Mesodermal cell (in vitro differentiated cells): ENCODE results near the gene TMEM263.
"Not testable (repeated sequence)": the region's sequence is repeated elsewhere in the genome, so short reads cannot be mapped to it uniquely, and the experiment has no call there.

Source experiments
- H3K27ac ChIP-seq: 2 replicates; pipeline ENCODE4 v1.7.0; 2013; ENCODE audit warnings: mild to moderate bottlenecking, low read depth, low read length, moderate library complexity; ENCODE audit not compliant: severe bottlenecking
- H3K36me3 ChIP-seq: 2 replicates; pipeline ENCODE4 v1.7.1; 2013; ENCODE audit warnings: mild to moderate bottlenecking, low read length, moderate library complexity; ENCODE audit not compliant: control insufficient read depth, insufficient read depth
- H3K4me1 ChIP-seq: one replicate; pipeline ENCODE4 v1.7.1; 2013; ENCODE audit warnings: mild to moderate bottlenecking, low read length; ENCODE audit not compliant: insufficient read depth, control insufficient read depth, poor library complexity, severe bottlenecking
- H3K4me3 ChIP-seq: 2 replicates; pipeline ENCODE4 v1.7.0; 2013; ENCODE audit warnings: low read length, control low read depth, mild to moderate bottlenecking; ENCODE audit not compliant: insufficient read depth, poor library complexity, severe bottlenecking; ENCODE audit errors: extremely low read depth
- H3K9me3 ChIP-seq: 2 replicates; pipeline ENCODE4 v1.7.1; 2013; ENCODE audit warnings: mild to moderate bottlenecking, low read length, moderate library complexity; ENCODE audit not compliant: control insufficient read depth
- WGBS, 2 experiments: methylation state at CpG; one replicate each; pipeline ENCODE4 v1.1.5; 2013; ENCODE audit warnings: missing lambda C conversion rate in 2 of 2; ENCODE audit not compliant: insufficient coverage in 2 of 2; 5-methylcytosine and 5-hydroxymethylcytosine counted together

TMEM263 gene

DNA sequence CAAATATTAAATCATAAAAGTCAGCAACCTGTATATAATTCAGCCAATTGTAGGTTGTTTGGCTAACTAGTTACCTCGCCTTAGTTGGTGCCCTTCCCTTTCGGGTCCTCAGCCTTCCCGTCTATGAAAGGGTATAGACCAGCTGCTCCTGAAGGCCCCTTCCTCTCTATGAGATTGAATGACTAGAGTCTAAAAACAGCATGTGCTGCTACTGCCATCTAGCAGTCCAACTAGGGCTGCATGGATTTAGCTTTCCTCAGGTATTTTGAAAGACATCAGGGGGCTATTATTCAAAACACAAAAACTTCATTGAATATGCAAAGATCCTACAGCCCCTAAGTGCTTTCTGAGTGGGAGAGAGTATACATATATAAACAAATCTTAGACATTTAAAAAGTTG lies 37.0 kb upstream of the TMEM263 start:
- no peaks in the 10 kb centered on the region for H3K36me3 ChIP-seq
- H3K9me3 ChIP-seq, result no peaks in the 10 kb centered on the region
- no peak overlapping the region for H3K27ac ChIP-seq
- H3K4me3 ChIP-seq, result no peak overlapping the region
- H3K4me1 ChIP-seq, result no peaks in the 10 kb centered on the region
- 0 to 13% methylated on average over 3 of the region's 3 CpGs for WGBS, 2 experiments

DNA sequence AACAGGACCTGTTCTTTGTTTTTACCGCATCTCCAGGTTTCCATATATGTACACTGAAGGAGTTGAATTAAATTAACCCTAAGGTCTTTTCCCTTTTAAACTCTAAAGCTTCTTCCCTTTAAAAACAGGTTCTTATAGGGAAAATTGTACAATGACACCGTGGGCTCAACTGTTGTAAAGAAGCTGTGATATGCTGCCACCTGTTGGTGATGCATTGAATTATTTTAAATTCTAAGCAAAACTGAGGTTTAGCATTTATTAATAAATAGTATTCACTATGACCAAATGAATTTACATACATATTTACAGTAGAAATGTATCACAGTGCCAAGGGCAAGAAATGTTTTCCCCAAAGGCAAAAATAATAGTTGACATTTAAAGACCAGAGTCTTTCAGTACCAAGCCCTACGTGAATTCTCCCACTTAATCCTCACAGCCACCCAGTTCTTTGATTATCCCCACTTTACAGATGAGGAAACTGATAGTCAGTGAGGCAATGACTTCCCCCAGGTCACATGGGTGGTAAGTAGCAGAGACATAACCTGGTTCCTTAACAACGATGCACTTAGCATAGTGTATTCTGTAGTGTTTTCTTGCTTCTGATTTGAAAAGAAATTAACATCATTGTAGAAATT lies 35.7 kb upstream of the TMEM263 start:
- no CpG with 5 or more reads among the region's 4 CpGs for WGBS, 2 experiments
- no peaks in the 10 kb centered on the region for H3K9me3 ChIP-seq
- H3K36me3 ChIP-seq, result no peaks in the 10 kb centered on the region
- H3K4me3 ChIP-seq, result no peak overlapping the region
- H3K27ac ChIP-seq, result no peak overlapping the region
- no peaks in the 10 kb centered on the region for H3K4me1 ChIP-seq

DNA sequence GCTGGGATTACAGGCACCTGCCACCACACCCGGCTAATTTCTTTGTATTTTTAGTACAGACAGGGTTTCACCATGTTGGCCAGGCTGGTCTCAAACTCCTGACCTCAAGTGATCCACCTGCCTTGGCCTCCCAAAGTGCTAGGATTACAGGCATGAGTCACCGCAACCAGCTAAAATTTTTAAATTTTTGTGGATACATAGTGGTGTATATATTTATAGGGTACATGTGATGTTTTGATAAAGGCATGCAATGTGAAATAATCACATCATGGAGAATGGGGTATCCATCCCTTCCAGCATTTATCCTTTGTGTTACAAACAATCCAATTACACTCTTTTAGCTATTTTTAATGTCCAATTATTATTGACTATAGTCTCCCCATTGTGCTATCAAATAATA lies 33.7 kb upstream of the TMEM263 start:
- not testable (repeated sequence) for H3K4me1 ChIP-seq, H3K27ac ChIP-seq, H3K36me3 ChIP-seq, H3K9me3 ChIP-seq, H3K4me3 ChIP-seq
- 86 to 100% methylated on average over 1 to 2 of the region's 2 CpGs for WGBS, 2 experiments

DNA sequence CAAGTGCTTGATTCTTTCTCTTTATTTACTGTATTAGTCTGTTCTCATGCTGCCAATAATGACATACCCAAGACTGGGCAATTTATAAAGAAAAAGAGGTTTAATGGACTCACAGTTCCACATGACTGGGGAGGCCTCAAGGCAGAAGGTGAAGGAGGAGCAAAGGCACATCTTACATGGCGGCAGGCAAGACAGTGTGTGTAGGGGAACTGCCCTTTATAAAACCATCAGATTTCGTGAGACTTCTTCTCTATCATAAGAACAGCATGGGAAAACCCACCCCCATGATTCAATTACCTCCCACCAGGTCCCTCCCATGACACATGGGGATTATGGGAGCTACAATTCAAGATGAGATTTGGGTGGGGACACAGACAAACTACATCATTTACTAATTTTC lies 32.1 kb upstream of the TMEM263 start:
- H3K4me1 ChIP-seq, H3K9me3 ChIP-seq, H3K27ac ChIP-seq, H3K4me3 ChIP-seq, H3K36me3 ChIP-seq: not testable (repeated sequence)
- WGBS, 2 experiments, result no CpG with 5 or more reads among the region's 2 CpGs

DNA sequence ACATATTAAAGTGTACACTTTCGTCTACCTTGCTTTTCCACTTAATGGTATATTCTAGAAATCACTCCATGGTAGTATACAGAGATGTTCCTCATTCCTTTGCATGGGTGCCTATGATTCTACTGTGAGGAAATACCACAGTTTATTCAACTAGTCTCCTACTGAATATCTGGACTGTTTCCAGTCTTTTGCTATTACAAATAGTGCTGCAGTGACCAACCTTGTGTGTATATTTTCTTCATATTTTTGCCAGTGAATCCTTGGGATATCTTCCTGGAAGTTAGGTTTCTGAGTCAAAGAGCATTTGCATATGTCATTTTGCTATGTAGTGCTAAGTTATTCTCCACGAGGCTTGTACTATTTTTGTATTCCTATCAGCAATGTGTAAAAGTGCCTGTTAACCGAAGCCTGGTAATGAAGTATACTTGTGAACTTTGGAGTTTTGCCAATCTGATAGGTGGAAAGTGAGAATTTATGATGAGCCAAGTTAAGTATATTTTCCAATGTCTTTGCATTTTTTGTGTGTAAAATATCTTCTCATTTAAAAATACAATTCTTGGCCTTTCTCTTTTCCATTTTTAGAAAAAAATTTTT lies 31.3 kb upstream of the TMEM263 start:
- Histone ChIP-seq H3K4me1 (no peaks in the 10 kb centered on the region), H3K27ac (no peak overlapping the region), H3K4me3 (no peak overlapping the region), H3K9me3 (no peaks in the 10 kb centered on the region), H3K36me3 (no peaks in the 10 kb centered on the region)
- WGBS, 2 experiments, result 93 to 96% methylated on average over 2 of the region's 3 CpGs

DNA sequence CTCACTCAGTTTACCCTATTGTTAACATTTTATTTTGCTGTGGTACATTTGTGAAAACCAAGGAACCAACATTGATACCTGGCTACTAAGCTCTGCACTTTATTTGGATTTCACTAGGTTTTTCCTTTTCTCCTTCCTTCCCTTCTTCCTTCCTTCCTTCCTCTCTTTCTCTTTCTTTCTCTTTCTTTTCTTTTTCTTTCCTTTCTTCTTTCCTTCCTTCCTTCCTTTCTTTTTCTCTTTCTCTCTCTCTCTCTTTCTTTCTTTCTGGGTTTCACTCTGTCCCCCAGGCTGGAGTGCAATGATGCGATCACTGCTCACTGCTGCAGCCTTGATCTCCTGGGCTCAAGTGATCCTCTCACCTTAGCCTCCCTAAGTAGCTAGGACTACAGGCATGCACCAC lies 29.1 kb upstream of the TMEM263 start:
- H3K9me3 ChIP-seq, result no peaks in the 10 kb centered on the region
- H3K4me3 ChIP-seq, result no peak overlapping the region
- 86 to 100% methylated on average over 1 of the region's 1 CpG for WGBS, 2 experiments
- H3K27ac ChIP-seq, result no peak overlapping the region
- H3K4me1 ChIP-seq, result no peaks in the 10 kb centered on the region
- no peaks in the 10 kb centered on the region for H3K36me3 ChIP-seq

DNA sequence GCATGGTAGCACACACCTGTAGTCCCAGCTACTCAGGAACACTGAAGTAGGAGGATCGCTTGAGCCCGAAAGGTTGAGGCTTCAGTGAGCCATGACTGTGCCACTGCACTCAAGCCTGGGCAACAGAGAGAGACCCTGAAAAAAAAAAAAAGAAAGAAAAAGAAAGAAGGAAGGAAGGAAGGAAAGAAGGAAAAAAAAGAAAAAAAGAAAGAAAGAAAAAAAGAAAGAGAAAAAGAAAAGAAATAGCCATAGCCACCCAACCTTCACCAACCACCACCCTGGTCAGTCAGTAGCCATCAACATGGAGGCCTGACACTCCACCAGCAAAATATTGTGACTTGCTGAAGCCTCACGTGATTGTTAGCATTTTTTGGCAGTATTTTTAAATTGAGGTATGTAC lies 21.4 kb upstream of the TMEM263 start:
- H3K4me3 ChIP-seq, result no peak overlapping the region
- 88 to 100% methylated on average over 2 of the region's 3 CpGs for WGBS, 2 experiments
- H3K36me3 ChIP-seq, result no peaks in the 10 kb centered on the region
- H3K27ac ChIP-seq, result no peak overlapping the region
- H3K9me3 ChIP-seq, result no peaks in the 10 kb centered on the region
- no peaks in the 10 kb centered on the region for H3K4me1 ChIP-seq

DNA sequence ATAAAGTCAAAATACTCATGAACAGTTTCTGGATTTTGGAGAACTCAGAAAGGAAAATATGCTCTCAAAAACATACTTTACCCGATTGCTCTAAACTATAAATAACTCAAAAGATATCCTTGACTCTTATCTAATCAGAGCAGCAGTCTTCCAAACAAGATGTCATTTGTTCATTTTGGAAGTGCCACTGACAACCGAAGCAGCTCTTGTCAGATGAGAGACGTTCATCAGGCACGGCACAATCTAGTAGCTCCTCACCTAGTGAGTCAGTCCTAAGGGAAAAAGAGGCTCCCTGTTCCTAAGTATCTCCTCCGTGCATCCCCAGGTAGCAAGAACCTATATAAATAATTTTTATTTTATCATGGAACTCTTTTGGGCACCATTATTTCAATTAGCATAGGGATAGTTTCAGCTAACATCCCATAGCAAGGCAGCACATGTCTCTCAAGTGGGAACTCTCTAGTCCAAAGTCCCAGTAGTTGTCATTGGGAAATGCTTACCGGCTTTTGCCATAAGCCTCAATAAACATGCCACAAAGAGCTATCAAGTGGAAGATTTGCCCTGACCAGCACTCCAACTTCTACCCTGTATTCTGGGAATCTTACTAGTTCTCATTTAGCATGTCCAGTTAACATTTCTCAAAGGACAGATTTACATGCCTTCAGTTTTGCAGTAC lies 14.1 kb upstream of the TMEM263 start:
- Histone ChIP-seq H3K4me1 (no peaks in the 10 kb centered on the region), H3K9me3 (peaks cover 8% of the 10 kb centered on the region), H3K27ac (no peak overlapping the region), H3K4me3 (no peak overlapping the region), H3K36me3 (no peaks in the 10 kb centered on the region)
- WGBS, 2 experiments, result 90 to 92% methylated on average over 3 to 4 of the region's 6 CpGs

DNA sequence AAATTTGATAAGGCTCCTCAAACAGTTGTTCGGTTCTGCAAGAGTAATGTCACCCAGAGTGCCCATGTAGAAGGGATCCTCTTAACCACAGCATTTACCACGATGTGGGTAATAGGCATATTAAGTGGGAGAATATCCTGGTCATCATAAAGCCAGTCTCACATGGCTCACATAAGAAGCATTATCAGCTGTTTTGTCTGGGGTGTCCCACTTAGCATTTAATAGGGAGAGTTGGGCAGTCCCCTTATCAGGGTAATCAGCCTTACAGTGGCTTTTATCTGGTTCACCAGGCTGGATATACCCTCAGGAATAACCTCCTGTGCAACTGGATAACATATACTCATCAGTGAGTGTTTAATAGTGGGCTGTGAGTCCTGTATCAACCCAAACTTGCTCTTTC lies 12.9 kb upstream of the TMEM263 start:
- Histone ChIP-seq H3K4me1 (no peaks in the 10 kb centered on the region), H3K9me3 (peaks cover 8% of the 10 kb centered on the region), H3K36me3 (no peaks in the 10 kb centered on the region), H3K4me3 (no peak overlapping the region), H3K27ac (no peak overlapping the region)
- 71 to 100% methylated on average over 1 to 2 of the region's 2 CpGs for WGBS, 2 experiments

DNA sequence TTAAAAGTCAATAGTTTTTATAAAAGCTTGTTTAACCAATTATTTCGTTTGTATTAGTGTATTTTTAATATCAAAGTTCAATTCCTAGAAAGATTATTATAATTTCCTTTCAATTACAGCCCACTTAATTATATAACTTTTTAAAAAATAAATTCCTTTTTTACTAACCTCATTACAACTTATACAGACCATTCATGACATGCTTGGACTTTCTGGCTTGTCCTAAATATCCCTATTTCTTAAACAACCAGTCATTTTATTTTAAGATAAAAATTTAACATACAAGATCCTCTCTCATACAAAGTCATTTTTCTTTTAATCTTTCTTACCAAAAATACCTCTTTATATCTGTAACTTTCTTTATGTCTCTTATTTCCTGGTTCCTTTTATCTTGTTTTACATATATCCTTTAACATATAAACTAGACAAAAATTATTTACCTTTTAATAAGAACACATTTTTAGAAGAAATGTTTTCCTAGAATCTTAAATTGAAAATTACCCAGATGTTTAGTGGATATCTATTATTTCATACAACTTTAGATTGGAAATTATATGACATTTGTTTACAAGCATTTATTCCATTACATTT lies 10.4 kb upstream of the TMEM263 start:
- Histone ChIP-seq H3K4me3 (no peak overlapping the region), H3K4me1 (no peaks in the 10 kb centered on the region), H3K27ac (no peak overlapping the region), H3K36me3 (no peaks in the 10 kb centered on the region), H3K9me3 (peaks cover 20% of the 10 kb centered on the region)
- WGBS, 2 experiments, result no CpG with 5 or more reads among the region's 1 CpG

DNA sequence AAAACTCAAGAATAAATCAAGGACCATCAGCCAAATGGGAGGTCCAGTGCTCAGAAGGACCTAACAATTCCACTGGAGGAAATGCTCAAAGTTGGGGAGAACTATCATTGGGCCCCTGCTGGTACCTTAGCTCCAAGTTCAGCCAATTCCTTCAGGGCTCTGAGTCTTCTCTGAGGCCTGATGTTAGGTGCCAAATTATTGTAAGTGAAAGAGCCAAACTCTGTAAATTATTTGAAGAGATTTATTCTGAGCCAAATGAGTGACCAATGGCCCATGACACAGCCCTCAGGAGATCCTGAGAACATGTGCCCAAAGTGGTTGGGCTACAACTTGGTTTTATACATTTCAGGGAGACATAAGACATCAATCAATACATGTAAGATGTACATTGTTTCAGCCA lies 8.2 kb upstream of the TMEM263 start:
- no peaks in the 10 kb centered on the region for H3K36me3 ChIP-seq
- no peak overlapping the region for H3K4me3 ChIP-seq
- no peak overlapping the region for H3K27ac ChIP-seq
- no peaks in the 10 kb centered on the region for H3K4me1 ChIP-seq
- peaks cover 20% of the 10 kb centered on the region for H3K9me3 ChIP-seq
